ENCODE data around the gene SPATS2.
A peak's percentile ranks its signal among the peaks of the same experiment; 100 is the strongest.

SPATS2 gene

GRCh38 chr12:49345825-49346658, 21.2 kb upstream of the SPATS2 start:
- peaks cover 13% of the 10 kb centered on the region for H3K4me1 ChIP-seq (ENCODE audit: control insufficient read depth, insufficient read depth, low read length)
- H3K27me3 ChIP-seq (ENCODE audit: control insufficient read depth, insufficient read depth, low read length), result peaks cover 79% of the 10 kb centered on the region
- H3K9ac ChIP-seq (ENCODE audit: low read depth, low read length), result no peak overlapping the region
- no peaks in the 10 kb centered on the region for H3K36me3 ChIP-seq (ENCODE audit: control insufficient read depth, insufficient read depth, low read length)
- peak overlapping the region; percentile 52 for H3K4me3 ChIP-seq (ENCODE audit: low read depth, low read length)
- no peaks in the 10 kb centered on the region for H3K9me3 ChIP-seq (ENCODE audit: control insufficient read depth, insufficient read depth, low read length)

DNA sequence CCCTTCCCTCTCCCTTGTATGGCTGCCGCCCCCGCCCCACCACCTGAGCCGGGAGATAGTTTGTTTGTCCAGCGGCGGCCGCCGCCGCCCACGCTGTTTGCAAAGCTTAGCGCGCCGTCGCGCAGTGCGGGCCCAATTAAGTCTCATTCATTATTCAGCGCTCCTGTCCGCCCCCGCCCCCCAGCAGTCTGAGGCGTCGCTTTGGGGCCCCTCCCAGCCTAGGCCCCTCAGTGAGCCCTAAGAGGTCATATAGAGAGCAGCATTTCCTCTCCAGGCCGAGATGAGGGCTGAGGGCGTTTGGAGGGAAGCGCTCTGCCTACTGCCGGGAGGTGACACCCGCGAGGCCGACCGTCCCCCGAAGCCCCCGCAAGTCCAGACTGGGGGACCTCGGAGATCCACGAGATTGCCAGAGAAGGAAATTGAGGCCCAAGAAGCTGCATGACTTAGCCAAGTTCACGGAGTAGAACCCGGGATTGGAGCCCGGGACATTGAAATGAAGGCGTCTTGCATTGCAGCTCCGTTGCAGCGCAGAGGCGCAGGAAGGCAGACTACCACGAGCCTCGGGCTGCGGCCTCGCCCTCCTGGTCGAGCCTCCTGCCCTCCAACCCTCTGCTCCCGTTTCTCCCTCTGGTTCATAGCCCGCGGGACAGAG, 20.5 kb upstream of the SPATS2 start, which contains the start of gene DNAJC22:
Gene DNAJC22 (plus strand): TSS at position 230 of the 652 bp plus-strand sequence. CDS start 1,985 bp downstream, outside the sequence.
- Histone ChIP-seq H3K4me1 (ENCODE audit: control insufficient read depth, insufficient read depth, low read length) (peaks cover 8% of the 10 kb centered on the region), H3K9ac (ENCODE audit: low read depth, low read length) (no peak within 1 kb of the TSS), H3K27me3 (ENCODE audit: control insufficient read depth, insufficient read depth, low read length) (peaks cover 72% of the 10 kb centered on the region), H3K9me3 (ENCODE audit: control insufficient read depth, insufficient read depth, low read length) (no peaks in the 10 kb centered on the region), H3K36me3 (ENCODE audit: control insufficient read depth, insufficient read depth, low read length) (no peaks in the 10 kb centered on the region), H3K4me3 (ENCODE audit: low read depth, low read length) (peak within 1 kb of the TSS; percentile 52)

GRCh38 chr12:49347311-49348193, 19.7 kb upstream of the SPATS2 start:
- H3K9me3 ChIP-seq (ENCODE audit: control insufficient read depth, insufficient read depth, low read length), result no peaks in the 10 kb centered on the region
- no peak overlapping the region for H3K9ac ChIP-seq (ENCODE audit: low read depth, low read length)
- peaks cover 69% of the 10 kb centered on the region for H3K27me3 ChIP-seq (ENCODE audit: control insufficient read depth, insufficient read depth, low read length)
- peak overlapping the region; percentile 52 for H3K4me3 ChIP-seq (ENCODE audit: low read depth, low read length)
- no peaks in the 10 kb centered on the region for H3K36me3 ChIP-seq (ENCODE audit: control insufficient read depth, insufficient read depth, low read length)
- peaks cover 8% of the 10 kb centered on the region for H3K4me1 ChIP-seq (ENCODE audit: control insufficient read depth, insufficient read depth, low read length)

- Histone ChIP-seq H3K9me3 (ENCODE audit: control insufficient read depth, insufficient read depth, low read length) (no peaks in the 10 kb centered on the region), H3K27me3 (ENCODE audit: control insufficient read depth, insufficient read depth, low read length) (peaks cover 63% of the 10 kb centered on the region), H3K4me3 (ENCODE audit: low read depth, low read length) (no peak overlapping the region), H3K9ac (ENCODE audit: low read depth, low read length) (no peak overlapping the region), H3K36me3 (ENCODE audit: control insufficient read depth, insufficient read depth, low read length) (no peaks in the 10 kb centered on the region), H3K4me1 (ENCODE audit: control insufficient read depth, insufficient read depth, low read length) (peaks cover 5% of the 10 kb centered on the region)
Measured at GRCh38 chr12:49348781-49349180, 18.5 kb upstream of the SPATS2 start.

DNA sequence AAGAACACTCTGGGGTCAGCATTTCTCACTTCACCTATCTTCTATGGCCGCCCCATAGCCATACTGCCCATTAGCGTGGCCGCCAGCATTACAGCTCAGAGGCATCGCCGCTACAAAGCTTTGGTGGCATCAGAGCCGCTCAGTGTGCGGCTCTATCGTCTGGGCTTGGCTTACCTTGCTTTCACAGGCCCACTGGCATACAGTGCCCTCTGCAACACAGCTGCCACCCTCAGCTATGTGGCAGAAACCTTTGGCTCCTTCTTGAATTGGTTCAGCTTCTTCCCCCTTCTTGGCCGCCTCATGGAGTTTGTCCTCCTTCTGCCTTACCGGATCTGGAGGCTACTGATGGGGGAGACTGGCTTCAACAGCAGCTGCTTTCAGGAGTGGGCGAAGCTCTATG, 18.0 kb upstream of the SPATS2 start:
- Histone ChIP-seq H3K36me3 (ENCODE audit: control insufficient read depth, insufficient read depth, low read length) (no peaks in the 10 kb centered on the region), H3K4me3 (ENCODE audit: low read depth, low read length) (no peak overlapping the region), H3K27me3 (ENCODE audit: control insufficient read depth, insufficient read depth, low read length) (peaks cover 59% of the 10 kb centered on the region), H3K9me3 (ENCODE audit: control insufficient read depth, insufficient read depth, low read length) (no peaks in the 10 kb centered on the region), H3K9ac (ENCODE audit: low read depth, low read length) (no peak overlapping the region), H3K4me1 (ENCODE audit: control insufficient read depth, insufficient read depth, low read length) (peaks cover 5% of the 10 kb centered on the region)

GRCh38 chr12:49352351-49352750, 14.9 kb upstream of the SPATS2 start:
- H3K36me3 ChIP-seq (ENCODE audit: control insufficient read depth, insufficient read depth, low read length), result no peaks in the 10 kb centered on the region
- no peaks in the 10 kb centered on the region for H3K9me3 ChIP-seq (ENCODE audit: control insufficient read depth, insufficient read depth, low read length)
- H3K4me3 ChIP-seq (ENCODE audit: low read depth, low read length), result no peak overlapping the region
- peaks cover 1% of the 10 kb centered on the region for H3K4me1 ChIP-seq (ENCODE audit: control insufficient read depth, insufficient read depth, low read length)
- no peak overlapping the region for H3K9ac ChIP-seq (ENCODE audit: low read depth, low read length)
- peaks cover 33% of the 10 kb centered on the region for H3K27me3 ChIP-seq (ENCODE audit: control insufficient read depth, insufficient read depth, low read length)

DNA sequence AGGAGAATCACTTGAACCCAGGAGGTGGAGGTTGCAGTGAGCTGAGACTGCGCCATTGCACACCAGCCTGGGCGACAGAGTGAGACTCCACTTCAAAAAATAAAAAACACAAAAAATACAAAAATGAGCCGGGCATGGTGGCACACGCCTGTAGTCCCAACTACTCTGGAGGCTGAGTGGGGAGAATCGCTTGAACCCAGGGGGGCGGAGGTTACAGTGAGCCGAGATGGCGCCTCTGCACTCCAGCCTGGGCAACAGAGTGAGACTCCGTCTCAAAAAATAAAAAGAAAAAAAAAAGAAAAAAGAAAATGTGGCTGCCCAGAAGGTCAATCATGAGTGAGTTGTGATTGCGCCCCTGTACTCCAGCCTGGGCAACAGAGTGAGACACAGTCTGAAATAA, 11.3 kb upstream of the SPATS2 start:
- Histone ChIP-seq H3K4me1 (ENCODE audit: control insufficient read depth, insufficient read depth, low read length) (no peaks in the 10 kb centered on the region), H3K9me3 (ENCODE audit: control insufficient read depth, insufficient read depth, low read length) (no peaks in the 10 kb centered on the region), H3K36me3 (ENCODE audit: control insufficient read depth, insufficient read depth, low read length) (no peaks in the 10 kb centered on the region), H3K27me3 (ENCODE audit: control insufficient read depth, insufficient read depth, low read length) (peaks cover 9% of the 10 kb centered on the region), H3K9ac (ENCODE audit: low read depth, low read length) (no peak overlapping the region), H3K4me3 (ENCODE audit: low read depth, low read length) (no peak overlapping the region)

- Histone ChIP-seq H3K9me3 (ENCODE audit: control insufficient read depth, insufficient read depth, low read length) (no peaks in the 10 kb centered on the region), H3K36me3 (ENCODE audit: control insufficient read depth, insufficient read depth, low read length) (no peaks in the 10 kb centered on the region), H3K4me1 (ENCODE audit: control insufficient read depth, insufficient read depth, low read length) (no peaks in the 10 kb centered on the region), H3K4me3 (ENCODE audit: low read depth, low read length) (no peak overlapping the region), H3K27me3 (ENCODE audit: control insufficient read depth, insufficient read depth, low read length) (peaks cover 9% of the 10 kb centered on the region), H3K9ac (ENCODE audit: low read depth, low read length) (no peak overlapping the region)
Measured at GRCh38 chr12:49357103-49357678, 10.1 kb upstream of the SPATS2 start.

DNA sequence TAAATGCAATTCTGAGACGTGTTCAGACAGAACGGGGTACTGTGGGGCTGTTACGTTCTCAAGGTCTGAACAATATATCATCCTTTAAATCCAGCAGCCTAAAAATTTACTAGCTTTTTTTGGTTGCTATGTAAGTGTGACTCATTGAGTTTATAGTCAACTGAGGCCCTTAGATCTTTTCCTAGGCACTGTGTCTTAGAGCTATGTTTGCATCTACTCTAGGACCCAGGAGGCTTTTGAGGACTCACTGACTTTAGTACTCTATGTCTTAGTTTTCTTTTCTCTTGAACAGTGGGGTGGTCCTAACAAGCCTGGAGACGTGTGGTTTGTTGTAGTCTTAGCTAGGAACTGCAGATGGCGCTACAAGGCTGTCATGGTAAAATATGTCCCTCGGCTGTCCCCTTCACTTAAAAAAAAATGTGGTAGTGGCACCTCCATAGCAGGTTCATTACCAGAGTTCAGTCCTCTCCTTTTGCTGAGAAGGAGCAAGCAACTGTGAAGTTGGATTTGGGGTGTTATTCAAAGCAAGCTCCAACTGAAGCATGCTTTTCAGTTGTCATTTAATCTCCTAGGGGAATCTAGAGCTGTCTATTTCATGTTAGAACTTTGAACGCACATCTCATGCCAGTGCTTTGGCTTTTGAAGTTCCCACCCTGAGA, 8.7 kb upstream of the SPATS2 start:
- Histone ChIP-seq H3K36me3 (ENCODE audit: control insufficient read depth, insufficient read depth, low read length) (no peaks in the 10 kb centered on the region), H3K27me3 (ENCODE audit: control insufficient read depth, insufficient read depth, low read length) (peaks cover 3% of the 10 kb centered on the region), H3K9ac (ENCODE audit: low read depth, low read length) (no peak overlapping the region), H3K9me3 (ENCODE audit: control insufficient read depth, insufficient read depth, low read length) (no peaks in the 10 kb centered on the region), H3K4me1 (ENCODE audit: control insufficient read depth, insufficient read depth, low read length) (no peaks in the 10 kb centered on the region), H3K4me3 (ENCODE audit: low read depth, low read length) (no peak overlapping the region)

DNA sequence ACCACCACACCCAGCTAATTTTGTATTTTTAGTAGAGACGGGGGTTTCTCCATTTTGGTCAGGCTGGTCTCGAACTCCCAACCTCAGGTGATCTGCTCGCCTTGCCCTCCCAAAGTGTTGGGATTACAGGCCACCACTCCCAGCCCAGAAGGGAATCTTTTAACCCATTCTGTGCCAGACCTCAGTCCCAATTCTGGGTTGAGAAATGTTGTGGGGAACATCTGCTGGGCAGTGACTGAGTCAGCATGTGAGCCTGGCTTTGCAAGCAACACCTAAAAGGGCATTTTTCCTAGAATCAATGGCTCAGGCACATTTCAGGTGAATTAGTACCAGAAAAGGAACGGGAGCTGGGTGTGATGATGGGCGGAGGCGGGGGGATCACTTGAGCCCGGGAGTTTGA, 7.6 kb upstream of the SPATS2 start:
- Histone ChIP-seq H3K9me3 (ENCODE audit: control insufficient read depth, insufficient read depth, low read length) (no peaks in the 10 kb centered on the region), H3K4me1 (ENCODE audit: control insufficient read depth, insufficient read depth, low read length) (no peaks in the 10 kb centered on the region), H3K36me3 (ENCODE audit: control insufficient read depth, insufficient read depth, low read length) (no peaks in the 10 kb centered on the region), H3K27me3 (ENCODE audit: control insufficient read depth, insufficient read depth, low read length) (peaks cover 7% of the 10 kb centered on the region), H3K9ac (ENCODE audit: low read depth, low read length) (no peak overlapping the region), H3K4me3 (ENCODE audit: low read depth, low read length) (no peak overlapping the region)

DNA sequence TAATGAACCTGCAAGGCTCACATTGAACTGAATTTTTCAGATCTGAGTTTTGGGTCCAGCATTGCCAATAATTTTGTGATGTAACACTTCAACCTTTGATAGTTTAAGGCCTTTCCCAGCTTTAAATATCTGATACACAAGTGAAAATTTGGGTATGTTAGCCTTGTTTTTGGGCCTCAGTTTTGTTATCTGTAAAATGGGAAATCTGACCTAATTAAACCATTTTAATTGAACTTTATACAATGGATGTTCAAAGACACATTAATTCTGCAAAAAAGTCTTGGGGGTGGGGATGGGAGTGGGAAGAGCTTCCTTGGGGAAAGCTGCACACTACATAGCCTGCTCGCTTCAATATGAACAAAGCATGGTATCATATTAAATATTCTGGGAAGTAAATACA, 5.2 kb upstream of the SPATS2 start:
- Histone ChIP-seq H3K9ac (ENCODE audit: low read depth, low read length) (no peak overlapping the region), H3K4me3 (ENCODE audit: low read depth, low read length) (no peak overlapping the region), H3K36me3 (ENCODE audit: control insufficient read depth, insufficient read depth, low read length) (no peaks in the 10 kb centered on the region)

More for the DNA sequence above, 5.2 kb upstream of the SPATS2 start:
- Histone ChIP-seq H3K27me3 (ENCODE audit: control insufficient read depth, insufficient read depth, low read length) (peaks cover 18% of the 10 kb centered on the region), H3K4me1 (ENCODE audit: control insufficient read depth, insufficient read depth, low read length) (no peaks in the 10 kb centered on the region), H3K9me3 (ENCODE audit: control insufficient read depth, insufficient read depth, low read length) (no peaks in the 10 kb centered on the region)
